Measurements from ENCODE around the gene RNF224. TPM values are rescaled to one million over a fixed set of nuclear protein-coding genes. Genes with fewer than 3 reads are reported as not detected.

Gene RNF224
- total RNA-seq, 1 experiment from 2014 or later = not detected

GRCh38 chr9:137230705-137231371, 3.5 kb downstream of the RNF224 start, which contains the start of gene SLC34A3:
Gene SLC34A3, plus strand, starts transcription at chr9:137230901. Its CDS starts 802 bp downstream, at chr9:137231703.
- H3K27ac ChIP-seq (ENCODE audit: low read depth, low read length, poor library complexity, severe bottlenecking) = no peak within 1 kb of the TSS
- DNase-seq (ENCODE audit: low spot score) = no peak
- TF ChIP-seq EZH2 (IDR thresholded peaks at IDR 0.05; ENCODE audit: borderline replicate concordance, low read depth, low read length, poor library complexity, severe bottlenecking) (no peak), CTCF (conservative IDR thresholded peaks at IDR 0.05; ENCODE audit: low read depth, low read length) (no peak)
- no peaks in the 10 kb centered on the region for H3K36me3 ChIP-seq (ENCODE audit: insufficient read depth, low read length, poor library complexity, severe bottlenecking)
- no peaks in the 10 kb centered on the region for H3K4me1 ChIP-seq (ENCODE audit: insufficient read depth, low read length, poor library complexity, severe bottlenecking)
- BruUV-seq (replicated peaks) = no TSS peak
- ChIA-PET CTCF (no interaction called here), POLR2A (ENCODE audit: low non-redundant PET) (no interaction called here)
- intact Hi-C loops (cut with micrococcal nuclease; ENCODE audit: unreplicated experiment) = no loop called here
- H3K9me3 ChIP-seq (ENCODE audit: low read depth, low read length, poor library complexity, severe bottlenecking) = no peaks in the 10 kb centered on the region
- H3K27me3 ChIP-seq (replicated peaks; ENCODE audit: insufficient read depth, low read depth, low read length, poor library complexity) = no peaks in the 10 kb centered on the region
- H3K4me3 ChIP-seq (ENCODE audit: low read depth, low read length, poor library complexity, severe bottlenecking) = no peak within 1 kb of the TSS

DNA sequence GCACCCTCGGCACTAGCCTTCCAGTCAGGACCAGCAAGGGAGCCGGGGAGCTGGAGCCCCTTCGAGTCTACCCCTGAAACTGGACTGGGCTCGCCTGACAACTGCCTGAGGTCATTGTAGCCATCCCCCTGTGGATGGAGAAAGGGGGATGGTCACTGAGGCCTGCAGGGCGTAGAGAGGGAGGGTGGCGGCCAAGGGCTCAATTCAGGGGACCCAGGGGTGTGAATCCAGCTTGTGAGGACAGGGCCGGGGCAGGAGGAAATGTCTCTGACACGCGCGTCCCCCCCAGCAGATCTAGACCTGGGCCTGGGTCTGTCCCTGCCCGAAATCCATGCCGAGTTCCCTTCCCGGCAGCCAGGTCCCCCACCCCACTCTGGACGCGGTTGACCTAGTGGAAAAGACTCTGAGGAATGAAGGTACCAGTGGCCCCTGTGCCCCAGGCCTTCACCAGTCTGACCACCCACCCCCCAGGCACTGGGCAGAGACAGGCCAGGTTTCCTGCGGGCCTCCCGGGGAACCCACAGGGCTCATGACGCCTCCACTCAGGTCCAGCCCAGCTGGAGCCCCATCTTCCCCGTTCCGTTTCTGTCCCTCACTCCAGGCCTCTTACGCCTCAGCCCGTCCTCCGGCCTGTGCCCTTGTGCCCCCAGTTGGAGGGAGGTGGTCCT, 4.2 kb downstream of the RNF224 start:
- BruUV-seq (replicated peaks) = no TSS peak
- Histone ChIP-seq H3K4me1 (ENCODE audit: insufficient read depth, low read length, poor library complexity, severe bottlenecking) (peaks cover under 1% of the 10 kb centered on the region), H3K27me3 (replicated peaks; ENCODE audit: insufficient read depth, low read depth, low read length, poor library complexity) (no peaks in the 10 kb centered on the region), H3K4me3 (ENCODE audit: low read depth, low read length, poor library complexity, severe bottlenecking) (no peak overlapping the region), H3K36me3 (ENCODE audit: insufficient read depth, low read length, poor library complexity, severe bottlenecking) (no peaks in the 10 kb centered on the region), H3K27ac (ENCODE audit: low read depth, low read length, poor library complexity, severe bottlenecking) (no peak overlapping the region), H3K9me3 (ENCODE audit: low read depth, low read length, poor library complexity, severe bottlenecking) (no peaks in the 10 kb centered on the region)
- no peak for TF ChIP-seq EZH2 (IDR thresholded peaks at IDR 0.05; ENCODE audit: borderline replicate concordance, low read depth, low read length, poor library complexity, severe bottlenecking)
- CTCF ChIA-PET = no interaction called here
- DNase-seq (ENCODE audit: low spot score) = no peak
- intact Hi-C loops (cut with micrococcal nuclease; ENCODE audit: unreplicated experiment) = no loop called here
- POLR2A ChIA-PET (ENCODE audit: low non-redundant PET) = no interaction called here

GRCh38 chr9:137232101-137232500, 4.8 kb downstream of the RNF224 start:
- H3K4me1 ChIP-seq (ENCODE audit: insufficient read depth, low read length, poor library complexity, severe bottlenecking) = peaks cover 6% of the 10 kb centered on the region
- ChIA-PET POLR2A (ENCODE audit: low non-redundant PET) (no interaction called here), CTCF (interaction anchor here (0.6 kb wide), 1 partner anchor 9 kb away, joined by 9 read pairs; no protein-coding TSS in a partner anchor)
- H3K27ac ChIP-seq (ENCODE audit: low read depth, low read length, poor library complexity, severe bottlenecking) = no peak overlapping the region
- no peaks in the 10 kb centered on the region for H3K36me3 ChIP-seq (ENCODE audit: insufficient read depth, low read length, poor library complexity, severe bottlenecking)
- no peak for TF ChIP-seq CTCF (conservative IDR thresholded peaks at IDR 0.05; ENCODE audit: low read depth, low read length)
- TF ChIP-seq EZH2 (IDR thresholded peaks at IDR 0.05; ENCODE audit: borderline replicate concordance, low read depth, low read length, poor library complexity, severe bottlenecking) = no peak
- no peak overlapping the region for H3K4me3 ChIP-seq (ENCODE audit: low read depth, low read length, poor library complexity, severe bottlenecking)
- H3K9me3 ChIP-seq (ENCODE audit: low read depth, low read length, poor library complexity, severe bottlenecking) = no peaks in the 10 kb centered on the region
- no peak for DNase-seq (ENCODE audit: low spot score)
- H3K27me3 ChIP-seq (replicated peaks; ENCODE audit: insufficient read depth, low read depth, low read length, poor library complexity) = no peaks in the 10 kb centered on the region
- intact Hi-C loops (cut with micrococcal nuclease; ENCODE audit: unreplicated experiment) = no loop called here
- BruUV-seq (replicated peaks) = no TSS peak

All from A673 (cell line).